ENCODE results near the gene STRADA.

- TF ChIP-seq RAD51 (IDR thresholded peaks at IDR 0.05; ENCODE audit: borderline replicate concordance, low read depth) (no peak), ARID4B (CRISPR knock-in tag; IDR thresholded peaks at IDR 0.05) (no peak)
Measured at GRCh38 chr17:63783522-63783921, 41.9 kb upstream of the STRADA start.

Data from K562 (cell line).